ENCODE measurements around the gene RPL36AL.

GRCh38 chr14:49633640-49634546 is 13.5 kb upstream of the RPL36AL start:
- TF ChIP-seq USF1 (IDR thresholded peaks at IDR 0.05) (0 out of 2 replicates have a peak, but pooled peaks have one; percentile 42), FOXM1 (IDR thresholded peaks at IDR 0.05; ENCODE audit: borderline replicate concordance, low read depth) (no peak), CREB1 (IDR thresholded peaks at IDR 0.05; ENCODE audit: low read depth) (no peak), REST (IDR thresholded peaks at IDR 0.05; ENCODE audit: low read depth) (0 out of 2 replicates have a peak, but pooled peaks have one; percentile 8), TCF12 (IDR thresholded peaks at IDR 0.05; ENCODE audit: low read depth) (no peak), EP300 (IDR thresholded peaks at IDR 0.05; ENCODE audit: borderline replicate concordance) (peak; percentile 14; the same call in 1 of the 2 replicates), EGR1 (IDR thresholded peaks at IDR 0.05) (peak; percentile 75)

Measured in Ishikawa (cell line).